ENCODE data around the gene CBLN1. TPM values are rescaled to one million over a fixed set of nuclear protein-coding genes. Genes with fewer than 3 reads are reported as not detected.

Gene CBLN1
- total and polyA plus RNA-seq, 9 of the 15 experiments (the other 6 are each of a cell fraction or from before 2014, with no cell fraction given): not detected

- ATAC-seq (no peak), DNase-seq (ENCODE audit: extremely low read depth in 1 of 4, low spot score in 3 of 4) (no peak), FAIRE-seq (no peak)
- intact Hi-C loops (cut with micrococcal nuclease): no loop called here
- Histone ChIP-seq H4K20me1 (replicated peaks; ENCODE audit: control insufficient read depth, insufficient read depth, low read length) (no peaks in the 10 kb centered on the region), H2AFZ (ENCODE audit: low read depth, low read length) (no peak overlapping the region), H3K4me3 (no peak overlapping the region), H3K9ac (ENCODE audit: insufficient read depth in 1 of 2, low read depth in 2 of 2, low read length in 2 of 2) (no peak overlapping the region), H3K27ac (ENCODE audit: extremely low read depth, low read depth, low read length) (no peak overlapping the region), H3K4me2 (ENCODE audit: insufficient read depth, low read length) (no peak overlapping the region), H3K27me3 (ENCODE audit: control insufficient read depth in 2 of 2, insufficient read depth in 2 of 2, low read length in 2 of 2) (no peaks in the 10 kb centered on the region; a peak in 1 of 5 replicates), H3K4me1 (replicated peaks in 1 of 2; ENCODE audit: control insufficient read depth in 2 of 2, insufficient read depth in 2 of 2, low read length in 2 of 2) (no peaks in the 10 kb centered on the region), H3K9me3 (replicated peaks; ENCODE audit: control insufficient read depth, insufficient read depth, low read depth, low read length) (no peaks in the 10 kb centered on the region), H3K36me3 (ENCODE audit: control insufficient read depth, insufficient read depth, low read length) (no peaks in the 10 kb centered on the region), H3K9me1 (ENCODE audit: control insufficient read depth, insufficient read depth, low read length) (no peaks in the 10 kb centered on the region), H3K79me2 (ENCODE audit: control insufficient read depth, insufficient read depth, low read length) (no peaks in the 10 kb centered on the region)
- ChIA-PET POLR2A (no interaction called here), CTCF (ENCODE audit: low intra/inter-chr PET ratio) (no interaction called here)
- in situ Hi-C loops (cut with MboI): no loop called here
- no peak for TF ChIP-seq ZFP1 (CRISPR knock-in tag; IDR thresholded peaks at IDR 0.05)
- TF ChIP-seq DEAF1 (CRISPR knock-in tag; IDR thresholded peaks at IDR 0.05): no peak
- TF ChIP-seq RBM15 (IDR thresholded peaks at IDR 0.05; ENCODE audit: insufficient read depth, low read length): no peak
- no peak for TF ChIP-seq THAP7 (CRISPR knock-in tag; IDR thresholded peaks at IDR 0.05)
- no TSS peak for BruUV-seq (replicated peaks)
- 2% methylated on average over 9 of the region's 9 CpGs for WGBS (ENCODE audit: insufficient coverage, low coverage, missing lambda C conversion rate)
Measured at GRCh38 chr16:49324703-49325102, 43.1 kb upstream of the CBLN1 start.
